HepG2 (cell line): ENCODE measurements around the gene IL36B. TPM values are rescaled to one million over a fixed set of nuclear protein-coding genes. Genes with fewer than 3 reads are reported as not detected.
A peak's percentile ranks its signal among the peaks of the same experiment; 100 is the strongest.

Experiments
- ARID2 ChIP-seq: sonication (generic); formaldehyde crosslinking; IDR thresholded peaks from 2 replicates; pipeline ENCODE4 v1.8.1; 2022; ENCODE audit warnings: mild to moderate bottlenecking, missing genetic modification reagents, borderline replicate concordance
- ARID3A ChIP-seq: IDR thresholded peaks from 2 replicates; pipeline ENCODE4 v1.6.1; 2012; ENCODE audit warnings: low read depth, low read length, improper control_type of control experiment
- ATF7 ChIP-seq, 2 experiments: fragments of 450-650 bp in 1 of 2; sonication (generic) in 1 of 2; formaldehyde crosslinking in 1 of 2; IDR thresholded peaks; 2 replicates each; pipeline versions ENCODE4 v1.4.0 to v1.6.1; 2016 to 2020; ENCODE audit warnings: antibody characterized with exemption in 1 of 2, mild to moderate bottlenecking in 1 of 2, missing genetic modification reagents in 1 of 2
- CBX1 ChIP-seq: IDR thresholded peaks from one replicate; pipeline ENCODE4 v1.6.1; 2016; ENCODE audit warnings: antibody characterized with exemption, low read depth
- FOSL1 ChIP-seq: sonication (generic); formaldehyde crosslinking; IDR thresholded peaks from 2 replicates; pipeline ENCODE4 v1.9.0; 2021; ENCODE audit warnings: missing genetic modification reagents, borderline replicate concordance
- FOXA3 ChIP-seq: IDR thresholded peaks from 2 replicates; pipeline ENCODE4 v1.6.1; 2016; ENCODE audit warnings: missing genetic modification reagents, missing compliant biosample characterization
- HDAC2 ChIP-seq: sonication (generic); formaldehyde crosslinking; IDR thresholded peaks from 2 replicates; pipeline ENCODE4 v1.4.0; 2020; ENCODE audit warnings: missing genetic modification reagents
- HOXA9 ChIP-seq: sonication (generic); formaldehyde crosslinking; IDR thresholded peaks from 2 replicates; pipeline ENCODE4 v1.8.1; 2022; ENCODE audit warnings: missing genetic modification reagents, mild to moderate bottlenecking, moderate library complexity, borderline replicate concordance
- NAIF1 ChIP-seq: sonication (generic); formaldehyde crosslinking; IDR thresholded peaks from 2 replicates; pipeline ENCODE4 v1.5.0; 2020; ENCODE audit warnings: mild to moderate bottlenecking, missing genetic modification reagents, borderline replicate concordance
- NFATC3 ChIP-seq: sonication (generic); formaldehyde crosslinking; IDR thresholded peaks from 2 replicates; pipeline ENCODE4 v1.5.1; 2020; ENCODE audit warnings: mild to moderate bottlenecking, missing genetic modification reagents
- ONECUT2 ChIP-seq: sonication (generic); formaldehyde crosslinking; IDR thresholded peaks from 2 replicates; pipeline ENCODE4 v1.4.0; 2020; ENCODE audit warnings: missing genetic modification reagents
- SMC3 ChIP-seq: IDR thresholded peaks from 2 replicates; pipeline ENCODE4 v1.6.1; 2011; ENCODE audit warnings: low read length, improper control_type of control experiment
- SP140L ChIP-seq: sonication (generic); formaldehyde crosslinking; IDR thresholded peaks from 2 replicates; pipeline ENCODE4 v1.4.0; 2020; ENCODE audit warnings: missing genetic modification reagents, borderline replicate concordance
- THRA ChIP-seq: sonication (generic); formaldehyde crosslinking; IDR thresholded peaks from 2 replicates; pipeline ENCODE4 v1.4.0; 2020; ENCODE audit warnings: missing genetic modification reagents, borderline replicate concordance
- ZBTB34 ChIP-seq: sonication (generic); formaldehyde crosslinking; IDR thresholded peaks from 2 replicates; pipeline ENCODE4 v1.8.0; 2022; ENCODE audit warnings: mild to moderate bottlenecking, missing genetic modification reagents
- ZNF350 ChIP-seq: sonication (generic); formaldehyde crosslinking; IDR thresholded peaks from 2 replicates; pipeline ENCODE4 v1.4.0; 2020; ENCODE audit warnings: mild to moderate bottlenecking, low read depth, missing genetic modification reagents, borderline replicate concordance
- ZNF543 ChIP-seq: sonication (generic); formaldehyde crosslinking; IDR thresholded peaks from 2 replicates; pipeline ENCODE4 v1.4.0; 2020; ENCODE audit warnings: mild to moderate bottlenecking, missing genetic modification reagents
- ZNF746 ChIP-seq: sonication (generic); formaldehyde crosslinking; IDR thresholded peaks from 2 replicates; pipeline ENCODE4 v1.8.0; 2022; ENCODE audit warnings: mild to moderate bottlenecking, missing genetic modification reagents
- polyA plus RNA-seq, 8 experiments: library from polyadenylated mRNA; depleted of rRNA in 3 of 8; stranded (reverse) in 7 of 8; unstranded in 1 of 8; fragments of >200 nt; fragmentation: Illumina TruSeq in 4 of 8; extraction: Trizol in 4 of 8; gene quantifications; 2 replicates each; pipeline versions ENCODE4 v1.2.1 to v1.2.3, GENCODE V29; 2011 to 2016; ENCODE audit warnings: low read depth in 4 of 8, missing spikeins in 1 of 8, mixed read lengths in 1 of 8; ENCODE audit not compliant: insufficient read depth in 1 of 8
- total RNA-seq, 5 experiments: library from RNA; depleted of rRNA; stranded (reverse); fragments of >200 nt; fragmentation: Illumina TruSeq; extraction: Trizol; gene quantifications; 2 replicates each; pipeline ENCODE4 v1.2.3, GENCODE V29; 2016; ENCODE audit warnings: low read depth in 1 of 5
- TF ChIP-seq, protein P1 (sequence below): sonication (generic); formaldehyde crosslinking; IDR thresholded peaks from 2 replicates; pipeline ENCODE4 v1.4.0; 2020; ENCODE audit warnings: low read depth, missing genetic modification reagents

The IL36B gene
- total and polyA plus RNA-seq, 2 of the 13 experiments (the other 11 are each of a cell fraction or from before 2014, with no cell fraction given) = not detected

GRCh38 chr2:113088213-113088992 lies 35.7 kb upstream of the IL36B start (continued):
- TF ChIP-seq, protein P1, sequence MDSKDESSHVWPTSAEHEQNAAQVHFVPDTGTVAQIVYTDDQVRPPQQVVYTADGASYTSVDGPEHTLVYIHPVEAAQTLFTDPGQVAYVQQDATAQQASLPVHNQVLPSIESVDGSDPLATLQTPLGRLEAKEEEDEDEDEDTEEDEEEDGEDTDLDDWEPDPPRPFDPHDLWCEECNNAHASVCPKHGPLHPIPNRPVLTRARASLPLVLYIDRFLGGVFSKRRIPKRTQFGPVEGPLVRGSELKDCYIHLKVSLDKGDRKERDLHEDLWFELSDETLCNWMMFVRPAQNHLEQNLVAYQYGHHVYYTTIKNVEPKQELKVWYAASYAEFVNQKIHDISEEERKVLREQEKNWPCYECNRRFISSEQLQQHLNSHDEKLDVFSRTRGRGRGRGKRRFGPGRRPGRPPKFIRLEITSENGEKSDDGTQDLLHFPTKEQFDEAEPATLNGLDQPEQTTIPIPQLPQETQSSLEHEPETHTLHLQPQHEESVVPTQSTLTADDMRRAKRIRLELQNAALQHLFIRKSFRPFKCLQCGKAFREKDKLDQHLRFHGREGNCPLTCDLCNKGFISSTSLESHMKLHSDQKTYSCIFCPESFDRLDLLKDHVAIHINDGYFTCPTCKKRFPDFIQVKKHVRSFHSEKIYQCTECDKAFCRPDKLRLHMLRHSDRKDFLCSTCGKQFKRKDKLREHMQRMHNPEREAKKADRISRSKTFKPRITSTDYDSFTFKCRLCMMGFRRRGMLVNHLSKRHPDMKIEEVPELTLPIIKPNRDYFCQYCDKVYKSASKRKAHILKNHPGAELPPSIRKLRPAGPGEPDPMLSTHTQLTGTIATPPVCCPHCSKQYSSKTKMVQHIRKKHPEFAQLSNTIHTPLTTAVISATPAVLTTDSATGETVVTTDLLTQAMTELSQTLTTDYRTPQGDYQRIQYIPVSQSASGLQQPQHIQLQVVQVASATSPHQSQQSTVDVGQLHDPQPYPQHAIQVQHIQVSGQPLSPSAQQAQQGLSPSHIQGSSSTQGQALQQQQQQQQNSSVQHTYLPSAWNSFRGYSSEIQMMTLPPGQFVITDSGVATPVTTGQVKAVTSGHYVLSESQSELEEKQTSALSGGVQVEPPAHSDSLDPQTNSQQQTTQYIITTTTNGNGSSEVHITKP (CRISPR knock-in tag) = peak; percentile 78; the same call in 1 of the 2 replicates
- TF ChIP-seq FOXA3 (CRISPR knock-in tag) (peak; percentile 91), ONECUT2 (CRISPR knock-in tag) (peak; percentile 26; the same call in 1 of the 2 replicates), ZNF350 (CRISPR knock-in tag) (0 out of 2 replicates have a peak, but pooled peaks have one; percentile 25), HOXA9 (CRISPR knock-in tag) (0 out of 2 replicates have a peak, but pooled peaks have one; percentile 24), CBX1 (peak; percentile 51), SP140L (peak; percentile 46; the same call in 1 of the 2 replicates), FOSL1 (CRISPR knock-in tag) (peak; percentile 63; the same call in 1 of the 2 replicates), SMC3 (0 out of 2 replicates have a peak, but pooled peaks have one; percentile 11), ZNF746 (CRISPR knock-in tag) (peak; percentile 66), ZNF543 (CRISPR knock-in tag) (no peak), THRA (CRISPR knock-in tag) (0 out of 2 replicates have a peak, but pooled peaks have one; percentile 12), ATF7 (IDR thresholded peaks at IDR 0.05) (no peak), ATF7 (CRISPR knock-in tag; IDR thresholded peaks at IDR 0.05) (no peak), ARID2 (CRISPR knock-in tag) (peak; percentile 75; the same call in 1 of the 2 replicates), ZBTB34 (CRISPR knock-in tag) (peak; percentile 62; the same call in 1 of the 2 replicates), NFATC3 (CRISPR knock-in tag) (no peak), NAIF1 (peak; percentile 74), ARID3A (0 out of 2 replicates have a peak, but pooled peaks have one; percentile 47), HDAC2 (CRISPR knock-in tag) (peak; percentile 87)
